ENCODE data around the gene SPATA2. TPM values are rescaled to one million over a fixed set of nuclear protein-coding genes. Genes with fewer than 3 reads are reported as not detected.

SPATA2 gene
- total RNA-seq, 1 experiment from 2014 or later = 8.3 TPM

GRCh38 chr20:49892817-49893216, 22.5 kb downstream of the SPATA2 start:
- CTCF ChIA-PET = interaction anchor here (0.6 to 1.0 kb wide), 2 partner anchors 282 to 654 kb away, joined by 9 to 12 read pairs; no protein-coding TSS in a partner anchor
- Histone ChIP-seq H3K9me3 (ENCODE audit: control insufficient read depth, insufficient read depth, low read depth, low read length) (no peaks in the 10 kb centered on the region), H3K27me3 (ENCODE audit: control insufficient read depth, insufficient read depth, low read length) (no peaks in the 10 kb centered on the region), H3K36me3 (ENCODE audit: control insufficient read depth, insufficient read depth, low read length) (no peaks in the 10 kb centered on the region), H3K4me1 (ENCODE audit: control insufficient read depth, insufficient read depth, low read length) (peaks cover 33% of the 10 kb centered on the region), H3K4me3 (ENCODE audit: low read depth in 2 of 2, low read length in 2 of 2) (no peak overlapping the region), H3K27ac (ENCODE audit: low read length) (no peak overlapping the region)
- no peak for ATAC-seq
- TF ChIP-seq CTCF (IDR thresholded peaks at IDR 0.05) = no peak
- TF ChIP-seq POLR2AphosphoS5 (IDR thresholded peaks at IDR 0.05; ENCODE audit: low read depth, low read length) = no peak
- no peak for TF ChIP-seq TCF7L2 (IDR thresholded peaks at IDR 0.05; ENCODE audit: low read depth, low read length)
- no peak for TF ChIP-seq SIN3A (IDR thresholded peaks at IDR 0.05; ENCODE audit: borderline replicate concordance, insufficient read depth, low read depth, low read length)
- TF ChIP-seq, protein P1, sequence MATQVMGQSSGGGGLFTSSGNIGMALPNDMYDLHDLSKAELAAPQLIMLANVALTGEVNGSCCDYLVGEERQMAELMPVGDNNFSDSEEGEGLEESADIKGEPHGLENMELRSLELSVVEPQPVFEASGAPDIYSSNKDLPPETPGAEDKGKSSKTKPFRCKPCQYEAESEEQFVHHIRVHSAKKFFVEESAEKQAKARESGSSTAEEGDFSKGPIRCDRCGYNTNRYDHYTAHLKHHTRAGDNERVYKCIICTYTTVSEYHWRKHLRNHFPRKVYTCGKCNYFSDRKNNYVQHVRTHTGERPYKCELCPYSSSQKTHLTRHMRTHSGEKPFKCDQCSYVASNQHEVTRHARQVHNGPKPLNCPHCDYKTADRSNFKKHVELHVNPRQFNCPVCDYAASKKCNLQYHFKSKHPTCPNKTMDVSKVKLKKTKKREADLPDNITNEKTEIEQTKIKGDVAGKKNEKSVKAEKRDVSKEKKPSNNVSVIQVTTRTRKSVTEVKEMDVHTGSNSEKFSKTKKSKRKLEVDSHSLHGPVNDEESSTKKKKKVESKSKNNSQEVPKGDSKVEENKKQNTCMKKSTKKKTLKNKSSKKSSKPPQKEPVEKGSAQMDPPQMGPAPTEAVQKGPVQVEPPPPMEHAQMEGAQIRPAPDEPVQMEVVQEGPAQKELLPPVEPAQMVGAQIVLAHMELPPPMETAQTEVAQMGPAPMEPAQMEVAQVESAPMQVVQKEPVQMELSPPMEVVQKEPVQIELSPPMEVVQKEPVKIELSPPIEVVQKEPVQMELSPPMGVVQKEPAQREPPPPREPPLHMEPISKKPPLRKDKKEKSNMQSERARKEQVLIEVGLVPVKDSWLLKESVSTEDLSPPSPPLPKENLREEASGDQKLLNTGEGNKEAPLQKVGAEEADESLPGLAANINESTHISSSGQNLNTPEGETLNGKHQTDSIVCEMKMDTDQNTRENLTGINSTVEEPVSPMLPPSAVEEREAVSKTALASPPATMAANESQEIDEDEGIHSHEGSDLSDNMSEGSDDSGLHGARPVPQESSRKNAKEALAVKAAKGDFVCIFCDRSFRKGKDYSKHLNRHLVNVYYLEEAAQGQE (IDR thresholded peaks at IDR 0.05; ENCODE audit: insufficient read depth in 1 of 2, low read depth in 2 of 2, low read length in 1 of 2) = no peak
- in situ Hi-C loops (cut with HindIII; ENCODE audit: low pct_unique_long_range_greater_than_20kb, low sequenced_read_pairs) (no loop called here), intact Hi-C loops (cut with micrococcal nuclease; ENCODE audit: unreplicated experiment) (no loop called here)
- POLR2A ChIA-PET = no interaction called here
- no TSS peak for BruUV-seq (replicated peaks)
- DNase-seq (ENCODE audit: low read depth, low spot score) = no peak

GRCh38 chr20:49892260-49892659, 23.1 kb downstream of the SPATA2 start:
- Histone ChIP-seq H3K36me3 (ENCODE audit: control insufficient read depth, insufficient read depth, low read length) (no peaks in the 10 kb centered on the region), H3K9me3 (ENCODE audit: control insufficient read depth, insufficient read depth, low read depth, low read length) (no peaks in the 10 kb centered on the region), H3K27me3 (ENCODE audit: control insufficient read depth, insufficient read depth, low read length) (no peaks in the 10 kb centered on the region), H3K27ac (ENCODE audit: low read length) (0 out of 2 replicates have a peak overlapping the region, but pooled peaks have one; percentile 29), H3K4me3 (ENCODE audit: low read depth in 2 of 2, low read length in 2 of 2) (no peak overlapping the region), H3K4me1 (ENCODE audit: control insufficient read depth, insufficient read depth, low read length) (peaks cover 38% of the 10 kb centered on the region)
- intact Hi-C loops (cut with micrococcal nuclease; ENCODE audit: unreplicated experiment) = no loop called here
- ChIA-PET CTCF (interaction anchor here (0.6 to 1.0 kb wide), 2 partner anchors 282 to 654 kb away, joined by 9 to 12 read pairs; no protein-coding TSS in a partner anchor), POLR2A (no interaction called here)
- TF ChIP-seq POLR2AphosphoS5 (IDR thresholded peaks at IDR 0.05; ENCODE audit: low read depth, low read length) = no peak
- TF ChIP-seq CTCF (IDR thresholded peaks at IDR 0.05) = no peak
- TF ChIP-seq TCF7L2 (IDR thresholded peaks at IDR 0.05; ENCODE audit: low read depth, low read length) = no peak
- TF ChIP-seq, protein P1 (IDR thresholded peaks at IDR 0.05; ENCODE audit: insufficient read depth in 1 of 2, low read depth in 2 of 2, low read length in 1 of 2) = no peak
- TF ChIP-seq SIN3A (IDR thresholded peaks at IDR 0.05; ENCODE audit: borderline replicate concordance, insufficient read depth, low read depth, low read length) = no peak
- DNase-seq (ENCODE audit: low read depth, low spot score) (no peak), ATAC-seq (no peak)
- BruUV-seq (replicated peaks) = no TSS peak
- in situ Hi-C loops (cut with HindIII; ENCODE audit: low pct_unique_long_range_greater_than_20kb, low sequenced_read_pairs) = no loop called here

All from Panc1 (cell line).